HCT116 (cell line): Measurements from ENCODE around the gene RAB34. TPM values are rescaled to one million over a fixed set of nuclear protein-coding genes. Genes with fewer than 3 reads are reported as not detected.

Experiments
- ATAC-seq: fragments of 200-7000 bp; cut with Tn5 transposase; 2 replicates; pipeline ENCODE4 v1.9.1; 2020; ENCODE audit warnings: mild to moderate bottlenecking, moderate library complexity
- BruUV-seq: library from RNA; stranded (reverse); fragments of 400-500 nt; replicated peaks from 2 replicates; lab custom pipeline; 2021; lab: Mats Ljungman, UMichigan
- CTCF ChIA-PET: fragments of 300-600 bp; sonication (Branson Sonifier 250); formaldehyde crosslinking; loops from one replicate; lab custom pipeline; 2021; ENCODE audit warnings: antibody characterized with exemption; lab: Charles Lee
- POLR2A ChIA-PET: fragments of 300-600, 350-600 bp; sonication (Branson Sonifier 250); formaldehyde crosslinking; loops from one replicate; lab custom pipeline; 2021; ENCODE audit warnings: antibody characterized with exemption; lab: Charles Lee
- RAD21 ChIA-PET, 2 experiments: fragments of 300-600 bp; sonication (Branson Sonifier 250); formaldehyde crosslinking; loops; one replicate each; lab custom pipeline; 2023; ENCODE audit warnings: low total read pairs in 2 of 2; ENCODE audit not compliant: uncharacterized antibody in 2 of 2, unreplicated experiment in 2 of 2, low non-redundant PET in 1 of 2; lab: Charles Lee
- DNase-seq: peaks from one replicate; pipeline ENCODE4 v3.0.0-alpha.2; 2010; ENCODE audit warnings: low read depth, low spot score
- H2AFZ ChIP-seq: fragments of 200-600 bp; shearing (Covaris generic), sonication (generic); 2 replicates; pipeline ENCODE4 v1.6.1; 2017; ENCODE audit warnings: low read depth, mixed run types, mixed read lengths, antibody characterized with exemption, low read length; ENCODE audit not compliant: poor library complexity, severe bottlenecking
- H3K27ac ChIP-seq: 2 replicates; pipeline ENCODE4 v1.5.1; 2012; ENCODE audit warnings: low read depth, low read length
- H3K27me3 ChIP-seq: fragments of 200-600 bp; sonication (generic); 2 replicates; pipeline ENCODE4 v1.6.1; 2016; ENCODE audit warnings: mixed run types, low read length, mixed read lengths; ENCODE audit not compliant: insufficient read depth
- H3K36me3 ChIP-seq, 2 experiments: fragments of 200-500 bp in 1 of 2; fragments of 200-600 bp in 1 of 2; sonication (Bioruptor generic) in 1 of 2; sonication (generic) in 1 of 2; 2 replicates each; pipeline versions ENCODE4 v1.5.1 to v1.6.1; 2014 to 2016; ENCODE audit warnings: low read length in 2 of 2, inconsistent platforms in 1 of 2, mixed read lengths in 1 of 2, mixed run types in 1 of 2; ENCODE audit not compliant: insufficient read depth in 2 of 2, control insufficient read depth in 1 of 2
- H3K4me1 ChIP-seq, 2 experiments: fragments of 200-600 bp in 1 of 2; sonication (generic) in 1 of 2; 2 replicates each; pipeline versions ENCODE4 v1.5.1 to v1.6.1; 2012 to 2017; ENCODE audit warnings: low read length in 2 of 2, inconsistent platforms in 1 of 2, mild to moderate bottlenecking in 1 of 2, mixed read lengths in 1 of 2, mixed run types in 1 of 2, moderate library complexity in 1 of 2; ENCODE audit not compliant: insufficient read depth in 2 of 2, control insufficient read depth in 1 of 2
- H3K4me2 ChIP-seq: fragments of 200-600 bp; sonication (generic); 2 replicates; pipeline ENCODE4 v1.6.1; 2017; ENCODE audit warnings: mixed run types, low read length, mixed read lengths
- H3K4me3 ChIP-seq, 2 experiments: fragments of 200-600 bp in 1 of 2; sonication (generic) in 1 of 2; replicated peaks in 1 of 2; 2 replicates each; pipeline ENCODE4 v1.5.1; 2011 to 2016; ENCODE audit warnings: low read length in 2 of 2, control low read depth in 1 of 2, low read depth in 1 of 2, mild to moderate bottlenecking in 1 of 2, mixed read lengths in 1 of 2, mixed run types in 1 of 2
- H3K79me2 ChIP-seq: fragments of 200-600 bp; sonication (generic); 2 replicates; pipeline ENCODE4 v1.6.1; 2017; ENCODE audit warnings: mild to moderate bottlenecking, mixed run types, low read length, moderate library complexity, mixed read lengths; ENCODE audit not compliant: insufficient read depth
- H3K9ac ChIP-seq: fragments of 200-600 bp; sonication (generic); 2 replicates; pipeline ENCODE4 v1.6.1; 2016; ENCODE audit warnings: low read length, mixed read lengths
- H3K9me2 ChIP-seq: fragments of 200-600 bp; sonication (generic), shearing (Covaris generic); 2 replicates; pipeline ENCODE4 v1.6.1; 2017; ENCODE audit warnings: mixed run types, mild to moderate bottlenecking, moderate library complexity; ENCODE audit not compliant: insufficient read depth
- H3K9me3 ChIP-seq, 2 experiments: fragments of 200-500 bp in 1 of 2; fragments of 200-600 bp in 1 of 2; sonication (Bioruptor generic) in 1 of 2; sonication (generic) in 1 of 2; 2 replicates each; pipeline ENCODE4 v1.6.1; 2014 to 2017; ENCODE audit warnings: low read length in 2 of 2, mixed read lengths in 2 of 2, inconsistent platforms in 1 of 2, low read depth in 1 of 2, mild to moderate bottlenecking in 1 of 2, mixed run types in 1 of 2, moderate library complexity in 1 of 2; ENCODE audit not compliant: control insufficient read depth in 1 of 2, insufficient read depth in 1 of 2
- H4K20me1 ChIP-seq: fragments of 200-600 bp; sonication (generic), shearing (Covaris generic); 2 replicates; pipeline ENCODE4 v1.6.1; 2017; ENCODE audit warnings: mixed run types, mild to moderate bottlenecking, moderate library complexity; ENCODE audit not compliant: insufficient read depth
- ATF3 ChIP-seq: IDR thresholded peaks from 2 replicates; pipeline ENCODE4 v1.6.1; 2012
- CBX3 ChIP-seq: IDR thresholded peaks from 2 replicates; pipeline ENCODE4 v1.6.1; 2012; ENCODE audit warnings: low read depth
- CEBPB ChIP-seq: IDR thresholded peaks from 2 replicates; pipeline ENCODE4 v1.6.1; 2012; ENCODE audit warnings: low read depth
- CTCF ChIP-seq, 3 experiments: fragments of 200-600 bp in 1 of 3; sonication (generic) in 1 of 3; IDR thresholded peaks in 2 of 3; conservative IDR thresholded peaks in 1 of 3; 2 replicates each; pipeline ENCODE4 v1.5.1; 2012 to 2017; ENCODE audit warnings: low read depth in 2 of 3, low read length in 2 of 3, antibody characterized with exemption in 1 of 3, borderline replicate concordance in 1 of 3, control low read depth in 1 of 3, mild to moderate bottlenecking in 1 of 3, mixed read lengths in 1 of 3, mixed run types in 1 of 3, moderate library complexity in 1 of 3; ENCODE audit not compliant: insufficient read depth in 1 of 3
- ELF1 ChIP-seq: IDR thresholded peaks from 2 replicates; pipeline ENCODE4 v1.6.1; 2012; ENCODE audit warnings: low read depth, borderline replicate concordance
- EZH2 ChIP-seq: fragments of 200-600 bp; sonication (generic); IDR thresholded peaks from 2 replicates; pipeline ENCODE4 v1.6.1; 2017; ENCODE audit warnings: antibody characterized with exemption, mixed run types
- EZH2phosphoT487 ChIP-seq: fragments of 200-600 bp; IDR thresholded peaks from 2 replicates; pipeline ENCODE4 v1.6.1; 2018; ENCODE audit warnings: antibody characterized with exemption, borderline replicate concordance
- FOSL1 ChIP-seq: IDR thresholded peaks from 2 replicates; pipeline ENCODE4 v1.6.1; 2012; ENCODE audit warnings: low read depth
- JUND ChIP-seq: IDR thresholded peaks from 2 replicates; pipeline ENCODE4 v1.6.1; 2012
- MAX ChIP-seq: IDR thresholded peaks from 2 replicates; pipeline ENCODE4 v1.6.1; 2012
- POLR2AphosphoS5 ChIP-seq: IDR thresholded peaks from 2 replicates; pipeline ENCODE4 v1.6.1; 2011; ENCODE audit warnings: mild to moderate bottlenecking, low read depth, low read length, moderate library complexity
- RAD21 ChIP-seq: IDR thresholded peaks from 2 replicates; pipeline ENCODE4 v1.6.1; 2012; ENCODE audit warnings: low read depth, mild to moderate bottlenecking
- REST ChIP-seq: IDR thresholded peaks from 2 replicates; pipeline ENCODE4 v1.6.1; 2012; ENCODE audit warnings: low read depth
- SIN3A ChIP-seq: IDR thresholded peaks from 2 replicates; pipeline ENCODE4 v1.6.1; 2012; ENCODE audit warnings: low read depth
- SP1 ChIP-seq: IDR thresholded peaks from 2 replicates; pipeline ENCODE4 v1.6.1; 2012; ENCODE audit warnings: low read depth
- SRF ChIP-seq: IDR thresholded peaks from 2 replicates; pipeline ENCODE4 v1.6.1; 2012; ENCODE audit warnings: low read depth
- TCF7L2 ChIP-seq: IDR thresholded peaks from 2 replicates; pipeline ENCODE4 v1.7.0; 2011; ENCODE audit warnings: borderline replicate concordance, inconsistent platforms; ENCODE audit not compliant: insufficient read depth, insufficient read length; ENCODE audit errors: extremely low read depth
- YY1 ChIP-seq: IDR thresholded peaks from 2 replicates; pipeline ENCODE4 v1.6.1; 2011; ENCODE audit warnings: low read length, low read depth, moderate library complexity, mild to moderate bottlenecking; ENCODE audit not compliant: insufficient replicate concordance; ENCODE audit errors: extremely low read depth
- ZFX ChIP-seq: fragments of 450-650 bp; IDR thresholded peaks from 2 replicates; pipeline ENCODE4 v1.6.1; 2017
- ZNF274 ChIP-seq: fragments of 200-500 bp; sonication (Bioruptor generic); IDR thresholded peaks from 2 replicates; pipeline ENCODE4 v1.6.1; 2014; ENCODE audit warnings: mild to moderate bottlenecking, low read depth, low read length, inconsistent platforms
- intact Hi-C: fragments of 100-400 bp; cut with micrococcal nuclease; formaldehyde crosslinking; loops from 2 replicates; pipeline ENCODE4 v1.10.0; 2022
- total RNA-seq: library from RNA; stranded (reverse); gene quantifications from one replicate; pipeline ENCODE4 v1.2.1, GENCODE V29; 2021; ENCODE audit not compliant: unreplicated experiment

The RAB34 gene
- total RNA-seq, 1 experiment from 2014 or later: 0.59 TPM

- DNase-seq (no peak), ATAC-seq (peak; percentile 3; the same call in 1 of the 2 replicates)
- H4K20me1 ChIP-seq: peaks cover 17% of the 10 kb centered on the region; the same call in 1 of the 2 replicates
- H3K4me1 ChIP-seq: peaks cover 34 to 53% of the 10 kb centered on the region in 2 experiments
- BruUV-seq: TSS peak; percentile 73
- peak overlapping the region; percentile 99 for H3K4me2 ChIP-seq
- H3K79me2 ChIP-seq: peaks cover 52% of the 10 kb centered on the region
- no peak overlapping the region for H2AFZ ChIP-seq
- ChIA-PET RAD21 (interaction anchor here in 1 of 2 experiments (0.9 to 1.5 kb wide), 3 partner anchors 16 to 18 kb away, joined by 3 to 5 read pairs (median 3); partner anchors contain the start of gene NEK8), CTCF (interaction anchor here (13.6 kb wide), 1 partner anchor 17 kb away, joined by 207 read pairs; the partner anchor contains the start of genes NEK8 and TLCD1), POLR2A (interaction anchor here (2.3 to 11.6 kb wide), 2 partner anchors 16 to 25 kb away, joined by 9 to 149 read pairs; partner anchors contain the start of genes NEK8, RPL23A and TLCD1)
- peak overlapping the region; percentile 97 to 100 for H3K4me3 ChIP-seq
- no peaks in the 10 kb centered on the region for H3K9me3 ChIP-seq
- no peak for TF ChIP-seq RAD21
- no peak for TF ChIP-seq POLR2AphosphoS5
- no peak for TF ChIP-seq ELF1
- no peak for TF ChIP-seq EZH2phosphoT487
- TF ChIP-seq MAX: no peak
- no peak for TF ChIP-seq FOSL1
- no peak for TF ChIP-seq ATF3
- no peak for TF ChIP-seq SIN3A
- no peak for TF ChIP-seq JUND
- no peak for TF ChIP-seq SRF
- TF ChIP-seq SP1: no peak
- no peak for TF ChIP-seq REST
- TF ChIP-seq CEBPB: no peak
- TF ChIP-seq YY1: no peak
- TF ChIP-seq CTCF (IDR thresholded peaks at IDR 0.05 in 2 of 3, conservative IDR thresholded peaks at IDR 0.05 in 1 of 3; ENCODE audit: borderline replicate concordance in 1 of 3, insufficient read depth in 1 of 3, low read depth in 2 of 3, low read length in 2 of 3): no peak
- no peak for TF ChIP-seq ZNF274
- TF ChIP-seq EZH2: no peak
- TF ChIP-seq TCF7L2: no peak
- TF ChIP-seq CBX3: no peak
- no peak for TF ChIP-seq ZFX
- peak overlapping the region; percentile 98 for H3K27ac ChIP-seq
- peak overlapping the region; percentile 100 for H3K9ac ChIP-seq
- no peaks in the 10 kb centered on the region for H3K27me3 ChIP-seq
- H3K9me2 ChIP-seq: no peaks in the 10 kb centered on the region
- H3K36me3 ChIP-seq: peaks cover 20 to 39% of the 10 kb centered on the region in 2 experiments
- intact Hi-C loops: no loop called here
These were observed 26.7 kb upstream of the RAB34 start for GRCh38 chr17:28744104-28744971.
